ENCODE results near the gene CHP2.

GRCh38 chr16:23768581-23768980, 13.8 kb downstream of the CHP2 start:
- no peak for TF ChIP-seq CTCF (CRISPR knock-in tag; IDR thresholded peaks at IDR 0.05)
- TF ChIP-seq ZNF747 (CRISPR knock-in tag; IDR thresholded peaks at IDR 0.05; ENCODE audit: borderline replicate concordance) = no peak
- TF ChIP-seq NFIC (IDR thresholded peaks at IDR 0.05; ENCODE audit: low read length) = no peak
- 0 out of 2 replicates have a peak, but pooled peaks have one; percentile 37 for TF ChIP-seq PAX8 (CRISPR knock-in tag; IDR thresholded peaks at IDR 0.05; ENCODE audit: borderline replicate concordance)
- no peak for TF ChIP-seq ZFX (CRISPR knock-in tag; IDR thresholded peaks at IDR 0.05; ENCODE audit: low read depth)
- no peak for TF ChIP-seq ZBTB7A (CRISPR knock-in tag; IDR thresholded peaks at IDR 0.05)
- TF ChIP-seq FOXA1 (IDR thresholded peaks at IDR 0.05) = no peak
- no peak for TF ChIP-seq FOXA1 (CRISPR knock-in tag; IDR thresholded peaks at IDR 0.05)
- no peak for TF ChIP-seq MAFK (conservative IDR thresholded peaks at IDR 0.05 in 1 of 2, IDR thresholded peaks at IDR 0.05 in 1 of 2; ENCODE audit: low read length in 2 of 2)
- TF ChIP-seq TAF1 (CRISPR knock-in tag; IDR thresholded peaks at IDR 0.05) = no peak
- no peak for TF ChIP-seq NFE2L2 (IDR thresholded peaks at IDR 0.05; ENCODE audit: low read length)
- no peak for TF ChIP-seq USF2 (IDR thresholded peaks at IDR 0.05; ENCODE audit: low read depth, low read length)
- TF ChIP-seq USF2 (CRISPR knock-in tag; IDR thresholded peaks at IDR 0.05; ENCODE audit: borderline replicate concordance) = no peak
- TF ChIP-seq FOXJ3 (CRISPR knock-in tag; IDR thresholded peaks at IDR 0.05; ENCODE audit: borderline replicate concordance) = no peak
- TF ChIP-seq MXD4 (CRISPR knock-in tag; IDR thresholded peaks at IDR 0.05) = no peak
- no peak for TF ChIP-seq POLR2A (IDR thresholded peaks at IDR 0.05; ENCODE audit: insufficient read depth in 1 of 2, low read depth in 2 of 2, low read length in 2 of 2)

All from HepG2 (cell line).